IMR-90 (cell line): ENCODE data around the gene CDH23. TPM values are rescaled to one million over a fixed set of nuclear protein-coding genes. Genes with fewer than 3 reads are reported as not detected.
A peak's percentile ranks its signal among the peaks of the same experiment; 100 is the strongest.

Experiments used
- ATAC-seq: fragments of 200-7000 bp; cut with Tn5 transposase; 2 replicates; pipeline ENCODE4 v1.9.1; 2020; ENCODE audit warnings: low read depth, mild to moderate bottlenecking, moderate library complexity
- BruUV-seq: library from RNA; stranded (reverse); fragments of 400-500 nt; replicated peaks from 2 replicates; lab custom pipeline; 2021; lab: Mats Ljungman, UMichigan
- CTCF ChIA-PET: fragments of 300-600 bp; formaldehyde crosslinking; extraction: SDS; loops from one replicate; lab custom pipeline; 2021; ENCODE audit warnings: antibody characterized with exemption; lab: Yijun Ruan, JAX
- POLR2A ChIA-PET: fragments of 300-600 bp; sonication (Branson Sonifier 250); formaldehyde crosslinking; loops from one replicate; lab custom pipeline; 2022; ENCODE audit warnings: antibody characterized with exemption; ENCODE audit not compliant: unreplicated experiment; lab: Charles Lee
- DNase-seq: peaks from one replicate; pipeline ENCODE4 v3.0.0; 2013
- H2AFZ ChIP-seq: replicated peaks from 2 replicates; pipeline ENCODE3; 2013; ENCODE audit warnings: low read length, mild to moderate bottlenecking; ENCODE audit not compliant: poor library complexity
- H2AK5ac ChIP-seq: 2 replicates; pipeline ENCODE4 v1.6.1; 2013; ENCODE audit warnings: low read depth, low read length, inconsistent platforms
- H2AK9ac ChIP-seq: replicated peaks from 2 replicates; pipeline ENCODE3; 2013; ENCODE audit warnings: mild to moderate bottlenecking, low read depth, low read length, moderate library complexity; ENCODE audit not compliant: poor library complexity
- H2BK120ac ChIP-seq: 2 replicates; pipeline ENCODE4 v1.6.1; 2013; ENCODE audit warnings: low read depth, low read length, inconsistent platforms
- H2BK15ac ChIP-seq: 3 replicates; pipeline ENCODE4 v1.6.1; 2013; ENCODE audit warnings: low read depth, low read length, inconsistent platforms
- H2BK20ac ChIP-seq: 2 replicates; pipeline ENCODE4 v1.6.1; 2013; ENCODE audit warnings: low read depth, mild to moderate bottlenecking, inconsistent platforms, low read length, moderate library complexity
- H2BK5ac ChIP-seq: 2 replicates; pipeline ENCODE4 v1.6.1; 2013; ENCODE audit warnings: mild to moderate bottlenecking, low read depth, low read length, inconsistent platforms; ENCODE audit not compliant: poor library complexity, severe bottlenecking
- H3K14ac ChIP-seq: replicated peaks from 2 replicates; pipeline ENCODE4 v1.6.1; 2013; ENCODE audit warnings: low read depth, low read length, inconsistent platforms
- H3K18ac ChIP-seq: 2 replicates; pipeline ENCODE4 v1.6.1; 2013; ENCODE audit warnings: low read depth, low read length, control low read depth
- H3K23ac ChIP-seq: 2 replicates; pipeline ENCODE4 v1.6.1; 2013; ENCODE audit warnings: low read depth, low read length, inconsistent platforms
- H3K27ac ChIP-seq: 2 replicates; pipeline ENCODE4 v1.5.1; 2013; ENCODE audit warnings: mild to moderate bottlenecking, control low read depth, low read length; ENCODE audit not compliant: insufficient read depth
- H3K27me3 ChIP-seq: 2 replicates; pipeline ENCODE4 v1.6.1; 2013; ENCODE audit warnings: low read length; ENCODE audit not compliant: control insufficient read depth, insufficient read depth
- H3K36me3 ChIP-seq: 2 replicates; pipeline ENCODE4 v1.6.1; 2013; ENCODE audit warnings: low read length, mixed read lengths; ENCODE audit not compliant: control insufficient read depth, insufficient read depth
- H3K4ac ChIP-seq: 2 replicates; pipeline ENCODE4 v1.6.1; 2013; ENCODE audit warnings: low read depth, low read length, inconsistent platforms
- H3K4me1 ChIP-seq: 2 replicates; pipeline ENCODE4 v1.6.1; 2013; ENCODE audit warnings: low read length, mixed read lengths; ENCODE audit not compliant: control insufficient read depth, insufficient read depth
- H3K4me2 ChIP-seq: 2 replicates; pipeline ENCODE4 v1.6.1; 2013; ENCODE audit warnings: low read depth, mild to moderate bottlenecking, control low read depth, low read length, moderate library complexity
- H3K4me3 ChIP-seq: 2 replicates; pipeline ENCODE4 v1.5.1; 2013; ENCODE audit warnings: low read depth, mild to moderate bottlenecking, control low read depth, low read length, moderate library complexity; ENCODE audit not compliant: insufficient read depth
- H3K56ac ChIP-seq: 2 replicates; pipeline ENCODE4 v1.6.1; 2013; ENCODE audit warnings: low read length, inconsistent platforms; ENCODE audit not compliant: insufficient read depth; ENCODE audit errors: extremely low read depth
- H3K79me1 ChIP-seq, 2 experiments: 2 replicates each; pipeline ENCODE4 v1.6.1; 2013; ENCODE audit warnings: low read length in 2 of 2, inconsistent platforms in 1 of 2, low read depth in 1 of 2
- H3K9ac ChIP-seq: 2 replicates; pipeline ENCODE4 v1.6.1; 2013; ENCODE audit warnings: low read depth, low read length, control low read depth
- H3K9me1 ChIP-seq: 2 replicates; pipeline ENCODE4 v1.6.1; 2013; ENCODE audit warnings: low read length, inconsistent platforms; ENCODE audit not compliant: insufficient read depth
- H3K9me3 ChIP-seq: 2 replicates; pipeline ENCODE4 v1.6.1; 2013; ENCODE audit warnings: low read length; ENCODE audit not compliant: control insufficient read depth, insufficient read depth
- H4K20me1 ChIP-seq: 2 replicates; pipeline ENCODE4 v1.6.1; 2013; ENCODE audit warnings: low read length, inconsistent platforms; ENCODE audit not compliant: insufficient read depth
- H4K5ac ChIP-seq: 2 replicates; pipeline ENCODE4 v1.6.1; 2013; ENCODE audit warnings: mild to moderate bottlenecking, low read depth, low read length, control low read depth
- H4K8ac ChIP-seq, 2 experiments: 2 replicates each; pipeline ENCODE4 v1.6.1; 2013; ENCODE audit warnings: low read depth in 2 of 2, low read length in 2 of 2, control low read depth in 1 of 2, inconsistent platforms in 1 of 2
- H4K91ac ChIP-seq: 2 replicates; pipeline ENCODE4 v1.6.1; 2013; ENCODE audit warnings: low read depth, low read length, inconsistent platforms; ENCODE audit not compliant: insufficient read depth
- FOS ChIP-seq: fragments of 150-350 bp; IDR thresholded peaks from 2 replicates; pipeline ENCODE4 v1.6.1; 2016; ENCODE audit warnings: low read depth, low read length
- MAFK ChIP-seq: IDR thresholded peaks from 2 replicates; pipeline ENCODE4 v1.6.1; 2012; ENCODE audit warnings: low read depth, low read length, improper control_type of control experiment
- MAZ ChIP-seq: IDR thresholded peaks from 2 replicates; pipeline ENCODE4 v1.6.1; 2012; ENCODE audit warnings: low read depth, mild to moderate bottlenecking, low read length, improper control_type of control experiment, moderate library complexity, borderline replicate concordance
- MXI1 ChIP-seq: IDR thresholded peaks from 2 replicates; pipeline ENCODE4 v1.6.1; 2012; ENCODE audit warnings: low read depth, mild to moderate bottlenecking, low read length, moderate library complexity, borderline replicate concordance
- NFE2L2 ChIP-seq: fragments of 150-350 bp; IDR thresholded peaks from 2 replicates; pipeline ENCODE4 v1.6.1; 2016; ENCODE audit warnings: low read depth, mild to moderate bottlenecking, low read length
- POLR2A ChIP-seq: IDR thresholded peaks from 2 replicates; pipeline ENCODE4 v1.6.1; 2012; ENCODE audit warnings: mild to moderate bottlenecking, low read depth, low read length
- SMC3 ChIP-seq: fragments of 150-350 bp; IDR thresholded peaks from 2 replicates; pipeline ENCODE4 v1.6.1; 2016; ENCODE audit warnings: low read depth, mild to moderate bottlenecking, antibody characterized with exemption, low read length, moderate library complexity
- WGBS, 2 experiments: methylation state at CpG; one replicate each; pipeline versions ENCODE4 v1.1.5 to v1.1.7; 2013; ENCODE audit warnings: missing lambda C conversion rate in 2 of 2; ENCODE audit not compliant: insufficient read length in 1 of 2; ENCODE audit errors: extremely low coverage in 2 of 2; 5-methylcytosine and 5-hydroxymethylcytosine counted together
- dilution Hi-C: fragments of 300-500 bp; cut with HindIII; formaldehyde crosslinking; loops from one replicate; pipeline ENCODE4 v1.14.3; 2018; ENCODE audit warnings: low sequenced_read_pairs; ENCODE audit not compliant: unreplicated experiment
- in situ Hi-C: fragments of 300-500 bp; cut with MboI; formaldehyde crosslinking; loops from 3 replicates; pipeline ENCODE4 v1.14.3; 2019; ENCODE audit warnings: low sequenced_read_pairs, inconsistent platforms, mixed read lengths
- intact Hi-C: fragments of 100-400 bp; cut with micrococcal nuclease; formaldehyde crosslinking; loops from 2 replicates; pipeline ENCODE4 v1.10.0; 2022
- polyA plus RNA-seq, 3 experiments: library from polyadenylated mRNA; depleted of rRNA; stranded (reverse); fragments of >200 nt; gene quantifications; 2 replicates each; pipeline ENCODE4 v1.2.3, GENCODE V29; 2012; ENCODE audit warnings: low replicate concordance in 1 of 3
- total RNA-seq: library from RNA; depleted of rRNA; stranded (reverse); fragments of >200 nt; gene quantifications from 2 replicates; pipeline ENCODE4 v1.2.3, GENCODE V29; 2012
- TF ChIP-seq, protein P1 (sequence below): conservative IDR thresholded peaks from 2 replicates; pipeline ENCODE4 v1.5.1; 2012; ENCODE audit warnings: mild to moderate bottlenecking, low read depth, low read length, improper control_type of control experiment

Gene CDH23
- total and polyA plus RNA-seq, 2 of the 4 experiments (the other 2 are of a cell fraction): under 0.01 to 0.03 TPM

- Histone ChIP-seq H4K8ac (no peak overlapping the region), H3K14ac (no peak overlapping the region), H3K4ac (no peak overlapping the region), H3K9me3 (no peaks in the 10 kb centered on the region), H3K79me1 (no peaks in the 10 kb centered on the region), H2BK15ac (no peak overlapping the region), H3K4me2 (no peak overlapping the region), H3K56ac (no peak overlapping the region), H3K27me3 (peaks cover 29% of the 10 kb centered on the region), H2BK20ac (no peak overlapping the region), H2BK5ac (no peak overlapping the region), H3K9me1 (no peaks in the 10 kb centered on the region), H3K36me3 (no peaks in the 10 kb centered on the region), H3K18ac (no peak overlapping the region), H2AFZ (peak overlapping the region; percentile 17), H4K5ac (no peak overlapping the region), H2AK9ac (no peak overlapping the region), H3K27ac (no peak overlapping the region), H4K91ac (no peak overlapping the region), H3K4me1 (peaks cover 2% of the 10 kb centered on the region; the same call in 1 of the 2 replicates), H3K4me3 (no peak overlapping the region), H2AK5ac (no peak overlapping the region), H3K23ac (no peak overlapping the region), H3K9ac (no peak overlapping the region), H4K20me1 (no peaks in the 10 kb centered on the region), H2BK120ac (no peak overlapping the region)
- no peak for ATAC-seq
- in situ Hi-C loops: no loop called here
- BruUV-seq: no TSS peak
- TF ChIP-seq FOS (no peak), MXI1 (no peak), SMC3 (no peak), MAZ (no peak), POLR2A (no peak), MAFK (no peak), NFE2L2 (no peak)
- TF ChIP-seq, protein P1, sequence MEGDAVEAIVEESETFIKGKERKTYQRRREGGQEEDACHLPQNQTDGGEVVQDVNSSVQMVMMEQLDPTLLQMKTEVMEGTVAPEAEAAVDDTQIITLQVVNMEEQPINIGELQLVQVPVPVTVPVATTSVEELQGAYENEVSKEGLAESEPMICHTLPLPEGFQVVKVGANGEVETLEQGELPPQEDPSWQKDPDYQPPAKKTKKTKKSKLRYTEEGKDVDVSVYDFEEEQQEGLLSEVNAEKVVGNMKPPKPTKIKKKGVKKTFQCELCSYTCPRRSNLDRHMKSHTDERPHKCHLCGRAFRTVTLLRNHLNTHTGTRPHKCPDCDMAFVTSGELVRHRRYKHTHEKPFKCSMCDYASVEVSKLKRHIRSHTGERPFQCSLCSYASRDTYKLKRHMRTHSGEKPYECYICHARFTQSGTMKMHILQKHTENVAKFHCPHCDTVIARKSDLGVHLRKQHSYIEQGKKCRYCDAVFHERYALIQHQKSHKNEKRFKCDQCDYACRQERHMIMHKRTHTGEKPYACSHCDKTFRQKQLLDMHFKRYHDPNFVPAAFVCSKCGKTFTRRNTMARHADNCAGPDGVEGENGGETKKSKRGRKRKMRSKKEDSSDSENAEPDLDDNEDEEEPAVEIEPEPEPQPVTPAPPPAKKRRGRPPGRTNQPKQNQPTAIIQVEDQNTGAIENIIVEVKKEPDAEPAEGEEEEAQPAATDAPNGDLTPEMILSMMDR: no peak
- dilution Hi-C loops: no loop called here
- POLR2A ChIA-PET: interaction anchor here (0.6 kb wide), 1 partner anchor 1432 kb away, joined by 3 read pairs; the partner anchor contains the start of gene FAM149B1
- no peak for DNase-seq
- 79% methylated on average over 3 of the region's 16 CpGs; no CpG with 5 or more reads in 1 of the 2 experiments for WGBS, 2 experiments
- intact Hi-C loops: no loop called here
- CTCF ChIA-PET: no interaction called here
These were observed 339.2 kb downstream of the CDH23 start for GRCh38 chr10:71735709-71736569.
